SK-N-SH treated with all-trans-retinoic acid at 6 μM for 48 hours (cell line): ENCODE results near the gene TSPAN1.

ENCODE experiments used
- BACH2 ChIP-seq: fragments of 250-450 bp; sonication (Bioruptor Pico); IDR thresholded peaks from 2 replicates; pipeline ENCODE4 v1.9.0; 2021; ENCODE audit warnings: mild to moderate bottlenecking, borderline replicate concordance
- CSRNP3 ChIP-seq: fragments of 250-450 bp; sonication (Bioruptor Pico); IDR thresholded peaks from 2 replicates; pipeline ENCODE4 v1.5.1; 2021; ENCODE audit warnings: mild to moderate bottlenecking, moderate library complexity
- GLIS3 ChIP-seq: fragments of 250-450 bp; sonication (Bioruptor Pico); IDR thresholded peaks from 2 replicates; pipeline ENCODE4 v1.5.0; 2020; ENCODE audit warnings: mild to moderate bottlenecking, moderate library complexity
- ISL1 ChIP-seq: fragments of 250-450 bp; sonication (Bioruptor Pico); IDR thresholded peaks from 2 replicates; pipeline ENCODE4 v2.1.2; 2022; ENCODE audit warnings: mild to moderate bottlenecking, moderate library complexity
- PATZ1 ChIP-seq: fragments of 250-450 bp; sonication (Bioruptor Pico); IDR thresholded peaks from 2 replicates; pipeline ENCODE4 v1.8.0; 2020; ENCODE audit warnings: mild to moderate bottlenecking, moderate library complexity, borderline replicate concordance
- PPARA ChIP-seq: fragments of 250-450 bp; sonication (Bioruptor Pico); IDR thresholded peaks from 2 replicates; pipeline ENCODE4 v1.5.0; 2020; ENCODE audit warnings: mild to moderate bottlenecking, borderline replicate concordance
- RARB ChIP-seq: fragments of 250-450 bp; sonication (Bioruptor Pico); IDR thresholded peaks from 2 replicates; pipeline ENCODE4 v1.8.0; 2021; ENCODE audit warnings: mild to moderate bottlenecking, moderate library complexity
- TOX ChIP-seq: fragments of 250-450 bp; sonication (Bioruptor Pico); IDR thresholded peaks from 2 replicates; pipeline ENCODE4 v1.8.0; 2021; ENCODE audit warnings: mild to moderate bottlenecking, moderate library complexity, borderline replicate concordance
- ZFP3 ChIP-seq: fragments of 250-450 bp; sonication (Bioruptor Pico); IDR thresholded peaks from 2 replicates; pipeline ENCODE4 v1.5.0; 2020; ENCODE audit warnings: mild to moderate bottlenecking, moderate library complexity
- ZFP30 ChIP-seq: fragments of 450-650 bp; formaldehyde crosslinking; IDR thresholded peaks from 2 replicates; pipeline ENCODE4 v1.5.0; 2022; ENCODE audit warnings: mild to moderate bottlenecking, moderate library complexity

GRCh38 chr1:46130121-46130520, 44.8 kb upstream of the TSPAN1 start:
- TF ChIP-seq PATZ1 (CRISPR knock-in tag) = no peak
- no peak for TF ChIP-seq TOX
- TF ChIP-seq RARB (CRISPR knock-in tag) = no peak
- TF ChIP-seq ZFP30 (CRISPR knock-in tag) = no peak
- TF ChIP-seq ZFP3 (CRISPR knock-in tag) = no peak
- no peak for TF ChIP-seq GLIS3
- TF ChIP-seq PPARA = no peak
- TF ChIP-seq CSRNP3 (CRISPR knock-in tag) = no peak
- TF ChIP-seq ISL1 (CRISPR knock-in tag) = no peak
- TF ChIP-seq BACH2 (CRISPR knock-in tag) = no peak
